HEK293 (cell line): ENCODE measurements around the gene QRICH2.
"Not testable (repeated sequence)": the region's sequence is repeated elsewhere in the genome, so short reads cannot be mapped to it uniquely, and the experiment has no call there.

Experiments
- CTCF ChIA-PET: fragments of 350-600 bp; formaldehyde crosslinking; extraction: SDS; loops from one replicate; lab custom pipeline; 2021; ENCODE audit warnings: antibody characterized with exemption; lab: Yijun Ruan, JAX
- POLR2A ChIA-PET: fragments of 300-600 bp; formaldehyde crosslinking; extraction: SDS; loops from one replicate; lab custom pipeline; 2020; ENCODE audit warnings: antibody characterized with exemption, inconsistent platforms; lab: Yijun Ruan, JAX
- H3K27ac ChIP-seq: fragments of 200-500 bp; sonication (Bioruptor generic); 2 replicates; pipeline ENCODE4 v1.5.1; 2014; ENCODE audit warnings: low read depth, low read length, control low read depth, inconsistent platforms; ENCODE audit errors: extremely low read depth
- H3K36me3 ChIP-seq, 2 experiments: fragments of 200-500 bp in 1 of 2; sonication (Bioruptor generic) in 1 of 2; 1 replicate in 1 of 2; 2 replicates in 1 of 2; pipeline ENCODE4 v1.5.1; 2014 to 2017; ENCODE audit warnings: inconsistent platforms in 2 of 2, low read length in 2 of 2; ENCODE audit not compliant: control insufficient read depth in 2 of 2, insufficient read depth in 1 of 2
- H3K4me1 ChIP-seq: fragments of 200-500 bp; sonication (Bioruptor generic); 2 replicates; pipeline ENCODE4 v1.5.1; 2014; ENCODE audit warnings: mild to moderate bottlenecking, low read length, inconsistent platforms; ENCODE audit not compliant: control insufficient read depth, insufficient read depth
- H3K4me3 ChIP-seq: 2 replicates; pipeline ENCODE4 v1.5.1; 2011; ENCODE audit warnings: low read depth, mild to moderate bottlenecking, control low read depth, low read length, moderate library complexity
- H3K9me3 ChIP-seq: fragments of 200-500 bp; sonication (Bioruptor generic); 2 replicates; pipeline ENCODE4 v1.5.1; 2014; ENCODE audit warnings: low read depth, low read length, inconsistent platforms; ENCODE audit not compliant: control insufficient read depth, insufficient read depth
- TF ChIP-seq, protein P1 (sequence below): fragments of 450-650 bp; formaldehyde crosslinking; IDR thresholded peaks from 2 replicates; pipeline ENCODE4 v1.5.1; 2016; ENCODE audit warnings: missing biosample characterization, missing genetic modification characterization, low read depth

QRICH2 gene

GRCh38 chr17:76225373-76226086 is 82.5 kb downstream of the QRICH2 start:
- H3K27ac ChIP-seq, H3K36me3 ChIP-seq, H3K9me3 ChIP-seq, H3K4me3 ChIP-seq, H3K4me1 ChIP-seq: not testable (repeated sequence)
- ChIA-PET CTCF (interaction anchor here (0.7 to 1.6 kb wide), 3 partner anchors 36 to 176 kb away, joined by 3 to 4 read pairs (median 3); no protein-coding TSS in a partner anchor), POLR2A (interaction anchor here (0.6 kb wide), 1 partner anchor 371 kb away, joined by 6 read pairs; no protein-coding TSS in a partner anchor)
- TF ChIP-seq, protein P1, sequence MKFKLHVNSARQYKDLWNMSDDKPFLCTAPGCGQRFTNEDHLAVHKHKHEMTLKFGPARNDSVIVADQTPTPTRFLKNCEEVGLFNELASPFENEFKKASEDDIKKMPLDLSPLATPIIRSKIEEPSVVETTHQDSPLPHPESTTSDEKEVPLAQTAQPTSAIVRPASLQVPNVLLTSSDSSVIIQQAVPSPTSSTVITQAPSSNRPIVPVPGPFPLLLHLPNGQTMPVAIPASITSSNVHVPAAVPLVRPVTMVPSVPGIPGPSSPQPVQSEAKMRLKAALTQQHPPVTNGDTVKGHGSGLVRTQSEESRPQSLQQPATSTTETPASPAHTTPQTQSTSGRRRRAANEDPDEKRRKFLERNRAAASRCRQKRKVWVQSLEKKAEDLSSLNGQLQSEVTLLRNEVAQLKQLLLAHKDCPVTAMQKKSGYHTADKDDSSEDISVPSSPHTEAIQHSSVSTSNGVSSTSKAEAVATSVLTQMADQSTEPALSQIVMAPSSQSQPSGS = 0 out of 2 replicates have a peak, but pooled peaks have one; percentile 44
